ENCODE measurements around the gene GFAP. TPM values are rescaled to one million over a fixed set of nuclear protein-coding genes. Genes with fewer than 3 reads are reported as not detected.

The GFAP gene
- total RNA-seq, 2 experiments from 2014 or later: not detected

DNA sequence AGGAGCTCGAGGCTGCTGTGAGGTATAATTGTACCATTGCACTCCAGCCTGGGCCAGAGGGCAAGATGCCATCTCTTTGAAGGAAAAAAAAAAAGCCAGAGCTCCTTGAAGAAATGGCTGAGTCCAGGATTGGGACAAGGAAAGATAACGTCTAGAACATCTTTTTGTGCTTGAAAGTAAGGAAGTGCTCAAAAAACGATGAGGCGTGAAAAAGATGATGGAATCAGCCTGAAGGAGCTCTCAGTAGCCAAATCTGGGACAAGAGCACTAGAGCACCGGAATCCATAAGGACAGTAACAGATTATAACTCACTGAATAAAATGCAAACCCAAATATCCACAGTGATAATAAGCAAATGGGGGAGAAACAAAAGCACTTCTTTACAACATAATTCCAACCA, 38.2 kb downstream of the GFAP start:
- H3K36me3 Mint-ChIP-seq (ENCODE audit: low read depth): peaks cover 36% of the 10 kb centered on the region
- H3K9me3 Mint-ChIP-seq: no peaks in the 10 kb centered on the region
- no peaks in the 10 kb centered on the region for H3K4me1 Mint-ChIP-seq
- H3K27ac Mint-ChIP-seq: no peak overlapping the region
- DNase-seq: no peak
- POLR2A ChIA-PET: no interaction called here
- CTCF ChIA-PET: interaction anchor here (0.6 to 2.7 kb wide), 4 partner anchors 14 to 527 kb away, joined by 3 to 11 read pairs (median 4); no protein-coding TSS in a partner anchor
- no peaks in the 10 kb centered on the region for H3K27me3 Mint-ChIP-seq
- no peak overlapping the region for H3K4me3 Mint-ChIP-seq

DNA sequence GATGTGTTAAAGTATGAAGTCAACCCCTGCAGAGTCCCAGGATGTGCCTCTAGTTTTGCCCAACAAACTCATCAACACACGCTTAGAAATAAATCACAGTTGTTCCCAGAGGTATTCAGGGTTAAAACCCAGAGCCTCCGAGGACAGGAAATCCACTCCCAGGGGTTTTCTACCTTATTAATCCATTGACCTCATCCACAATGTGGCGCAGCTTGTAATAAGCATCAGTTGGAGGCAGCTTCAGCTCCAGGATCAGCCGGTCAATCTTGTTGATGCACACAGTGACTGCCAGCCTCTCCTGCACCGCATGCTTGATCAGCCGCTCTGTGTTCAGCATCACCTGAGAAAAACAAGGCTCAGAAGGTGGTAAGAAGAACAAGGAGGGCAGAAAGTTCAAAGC, 39.5 kb downstream of the GFAP start:
- H3K36me3 Mint-ChIP-seq (ENCODE audit: low read depth): peaks cover 42% of the 10 kb centered on the region

DNA sequence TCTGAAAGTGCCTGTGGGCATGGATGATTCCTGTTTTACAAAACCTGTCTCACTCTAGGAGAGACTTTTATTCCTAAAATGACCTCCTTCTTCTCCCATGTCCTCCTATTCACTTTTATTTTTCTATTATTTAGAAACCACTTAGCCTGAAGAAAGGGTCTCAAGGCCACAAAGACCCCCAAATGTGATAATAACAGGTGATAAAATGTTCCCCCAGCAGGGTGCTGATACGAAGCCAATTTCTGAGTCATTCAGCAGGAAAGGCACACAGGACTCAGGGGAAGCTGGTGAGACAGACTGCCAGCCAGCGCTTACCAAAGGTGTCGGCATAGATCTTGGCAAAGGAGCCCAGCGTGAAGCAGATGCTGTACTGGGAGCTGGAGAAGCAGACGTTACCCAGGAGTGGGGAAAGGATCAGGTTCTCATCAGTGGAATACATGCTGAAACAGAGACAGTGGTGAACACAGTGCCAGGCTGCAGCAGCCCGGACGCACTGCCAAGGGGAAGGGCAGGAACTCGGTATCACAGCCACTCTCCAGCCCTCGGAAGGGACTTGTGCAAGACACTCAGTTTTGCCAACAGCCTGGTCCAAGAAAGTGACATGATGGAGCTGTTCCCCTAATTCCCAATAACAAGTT, 43.0 kb downstream of the GFAP start:
- ChIA-PET POLR2A (no interaction called here), CTCF (interaction anchor here (0.6 kb wide), 1 partner anchor 12 kb away, joined by 3 read pairs; no protein-coding TSS in a partner anchor)
- H3K4me3 Mint-ChIP-seq: no peak overlapping the region
- no peaks in the 10 kb centered on the region for H3K9me3 Mint-ChIP-seq
- H3K27ac Mint-ChIP-seq: no peak overlapping the region
- no peak for DNase-seq
- no peaks in the 10 kb centered on the region for H3K4me1 Mint-ChIP-seq
- peaks cover 38% of the 10 kb centered on the region for H3K36me3 Mint-ChIP-seq (ENCODE audit: low read depth)
- no peaks in the 10 kb centered on the region for H3K27me3 Mint-ChIP-seq

More for the DNA sequence above, 39.5 kb downstream of the GFAP start:
- H3K4me3 Mint-ChIP-seq: no peak overlapping the region
- no peak for DNase-seq
- CTCF ChIA-PET: interaction anchor here (2.7 kb wide), 1 partner anchor 96 kb away, joined by 11 read pairs; no protein-coding TSS in a partner anchor
- H3K4me1 Mint-ChIP-seq: no peaks in the 10 kb centered on the region
- H3K27me3 Mint-ChIP-seq: no peaks in the 10 kb centered on the region
- POLR2A ChIA-PET: no interaction called here
- H3K9me3 Mint-ChIP-seq: no peaks in the 10 kb centered on the region
- H3K27ac Mint-ChIP-seq: no peak overlapping the region

DNA sequence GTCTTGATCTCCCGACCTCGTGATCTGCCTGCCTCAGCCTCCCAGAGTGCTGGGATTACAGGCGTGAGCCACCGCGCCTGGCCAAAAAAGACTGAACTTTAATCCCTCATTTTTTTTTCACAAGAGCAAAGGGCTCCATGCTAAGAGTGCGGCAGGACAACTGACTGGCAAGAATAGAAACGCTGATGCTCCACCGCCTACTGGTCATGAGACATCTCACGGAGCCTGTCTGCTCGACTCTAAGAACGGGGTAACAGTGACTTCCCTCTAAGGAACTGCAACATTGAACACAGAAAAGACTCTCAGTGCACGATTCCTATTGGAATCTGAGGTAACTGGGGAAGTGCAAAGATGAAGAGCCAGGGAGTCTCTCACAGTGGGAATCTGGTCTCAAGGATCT, 43.7 kb downstream of the GFAP start:
- Mint-ChIP-seq H3K27ac (no peak overlapping the region), H3K9me3 (no peaks in the 10 kb centered on the region), H3K4me3 (no peak overlapping the region), H3K27me3 (no peaks in the 10 kb centered on the region), H3K4me1 (no peaks in the 10 kb centered on the region), H3K36me3 (ENCODE audit: low read depth) (peaks cover 36% of the 10 kb centered on the region)
- ChIA-PET CTCF (interaction anchor here (0.7 kb wide), 1 partner anchor 311 kb away, joined by 4 read pairs; no protein-coding TSS in a partner anchor), POLR2A (no interaction called here)
- DNase-seq: no peak

DNA sequence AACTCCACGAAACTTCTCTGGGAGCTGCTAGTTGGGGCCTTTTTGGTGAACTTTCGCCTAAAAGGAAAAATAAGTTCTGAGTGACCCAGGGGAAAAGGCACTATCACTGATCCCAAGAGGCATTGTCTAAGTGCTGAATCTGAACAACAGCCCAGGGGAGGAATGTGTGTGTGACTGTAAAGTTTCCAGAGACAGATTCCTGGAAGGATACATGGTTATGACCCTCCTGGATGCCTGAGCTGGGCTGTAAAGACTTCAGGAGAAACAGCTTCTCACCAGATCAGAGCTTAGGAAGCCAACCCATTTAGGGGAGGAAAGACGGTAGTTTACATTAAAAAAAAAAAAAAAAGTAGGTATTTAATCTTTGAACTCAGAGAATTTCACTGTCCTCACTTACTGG, 47.5 kb downstream of the GFAP start:
- DNase-seq: no peak
- no peaks in the 10 kb centered on the region for H3K9me3 Mint-ChIP-seq
- H3K4me1 Mint-ChIP-seq: no peaks in the 10 kb centered on the region
- no peaks in the 10 kb centered on the region for H3K27me3 Mint-ChIP-seq
- ChIA-PET POLR2A (no interaction called here), CTCF (interaction anchor here (0.6 to 2.7 kb wide), 7 partner anchors 11 to 658 kb away, joined by 3 to 14 read pairs (median 4); no protein-coding TSS in a partner anchor)
- H3K27ac Mint-ChIP-seq: no peak overlapping the region
- H3K36me3 Mint-ChIP-seq (ENCODE audit: low read depth): peaks cover 41% of the 10 kb centered on the region
- H3K4me3 Mint-ChIP-seq: no peak overlapping the region

DNA sequence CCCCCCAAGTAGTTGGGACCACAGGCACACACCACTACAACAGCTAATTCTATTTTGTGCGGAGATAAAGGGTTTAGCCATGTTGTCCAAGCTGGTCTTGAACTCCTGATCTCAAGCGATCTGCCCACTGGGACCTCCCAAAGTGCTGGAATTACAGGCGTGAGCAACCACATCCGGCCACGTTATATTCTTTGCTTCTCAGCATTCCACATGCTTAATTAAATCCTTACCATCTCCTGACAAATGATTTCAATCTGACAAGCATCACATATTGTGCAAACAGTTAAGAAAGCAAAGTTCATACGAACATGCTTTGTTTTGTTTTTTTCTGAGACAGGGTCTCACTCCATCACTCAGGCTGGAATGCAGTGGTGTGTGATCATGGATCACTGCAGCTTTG, 49.4 kb downstream of the GFAP start:
- H3K27ac Mint-ChIP-seq: no peak overlapping the region
- peaks cover 39% of the 10 kb centered on the region for H3K36me3 Mint-ChIP-seq (ENCODE audit: low read depth)
- no peaks in the 10 kb centered on the region for H3K27me3 Mint-ChIP-seq
- CTCF ChIA-PET: interaction anchor here (1.0 to 4.2 kb wide), 5 partner anchors 9 to 94 kb away, joined by 3 to 23 read pairs (median 4); no protein-coding TSS in a partner anchor
- no peak overlapping the region for H3K4me3 Mint-ChIP-seq
- POLR2A ChIA-PET: interaction anchor here (0.7 kb wide), 1 partner anchor 91 kb away, joined by 3 read pairs; no protein-coding TSS in a partner anchor
- no peak for DNase-seq
- H3K4me1 Mint-ChIP-seq: no peaks in the 10 kb centered on the region
- no peaks in the 10 kb centered on the region for H3K9me3 Mint-ChIP-seq

DNA sequence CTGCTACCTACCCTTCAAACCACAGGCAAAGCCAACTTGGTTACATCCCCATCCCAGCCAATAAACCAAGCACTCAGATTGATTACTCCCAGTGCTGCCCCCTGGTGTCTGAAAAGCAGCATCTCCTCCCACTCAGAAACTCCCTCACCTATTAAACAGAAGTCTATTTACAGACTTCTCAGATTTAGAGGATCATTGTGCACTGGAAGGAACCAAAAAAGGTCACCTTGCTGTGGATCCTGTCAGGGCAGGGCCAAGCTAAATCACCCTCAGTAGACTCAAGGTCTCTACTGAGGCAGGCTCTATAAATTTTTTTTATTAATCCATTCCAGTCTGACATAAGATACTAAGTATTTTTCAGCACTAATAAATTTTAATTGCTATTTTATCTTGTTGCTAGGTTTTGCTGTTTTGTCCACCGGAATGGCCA, 50.1 kb downstream of the GFAP start:
- Mint-ChIP-seq H3K4me1 (no peaks in the 10 kb centered on the region), H3K36me3 (ENCODE audit: low read depth) (peaks cover 40% of the 10 kb centered on the region), H3K9me3 (no peaks in the 10 kb centered on the region), H3K4me3 (no peak overlapping the region), H3K27ac (no peak overlapping the region), H3K27me3 (no peaks in the 10 kb centered on the region)
- peak; percentile 85 for DNase-seq
- CTCF ChIA-PET: interaction anchor here (0.5 to 4.2 kb wide), 10 partner anchors 10 to 758 kb away, joined by 3 to 23 read pairs (median 3); partner anchors contain the start of gene ACBD4
- POLR2A ChIA-PET: no interaction called here

DNA sequence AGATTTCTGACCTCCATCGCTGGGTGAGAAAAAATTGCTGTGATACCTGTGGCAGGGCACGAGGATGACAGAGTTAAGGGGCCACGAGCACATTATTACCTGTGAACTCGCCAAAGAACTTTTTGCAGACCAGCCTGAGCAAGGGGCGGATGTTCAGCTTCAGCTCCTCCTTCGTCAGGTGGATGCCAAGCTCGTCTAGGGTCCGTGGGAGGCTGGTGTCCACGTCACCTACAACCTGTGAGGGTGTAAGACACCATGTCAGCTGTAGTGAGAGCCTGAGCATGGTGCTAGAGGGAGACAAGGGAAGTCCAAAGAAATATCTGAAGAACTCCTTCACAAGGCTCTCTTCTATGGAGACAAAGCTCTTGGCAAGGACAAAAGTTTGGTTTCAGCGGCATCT, 50.5 kb downstream of the GFAP start:
- H3K4me1 Mint-ChIP-seq: no peaks in the 10 kb centered on the region
- POLR2A ChIA-PET: no interaction called here
- CTCF ChIA-PET: interaction anchor here (0.5 to 4.2 kb wide), 10 partner anchors 9 to 758 kb away, joined by 3 to 23 read pairs (median 3); partner anchors contain the start of gene ACBD4
- no peak overlapping the region for H3K4me3 Mint-ChIP-seq
- no peak for DNase-seq
- H3K27me3 Mint-ChIP-seq: no peaks in the 10 kb centered on the region
- H3K9me3 Mint-ChIP-seq: no peaks in the 10 kb centered on the region
- H3K36me3 Mint-ChIP-seq (ENCODE audit: low read depth): peaks cover 43% of the 10 kb centered on the region
- H3K27ac Mint-ChIP-seq: no peak overlapping the region

DNA sequence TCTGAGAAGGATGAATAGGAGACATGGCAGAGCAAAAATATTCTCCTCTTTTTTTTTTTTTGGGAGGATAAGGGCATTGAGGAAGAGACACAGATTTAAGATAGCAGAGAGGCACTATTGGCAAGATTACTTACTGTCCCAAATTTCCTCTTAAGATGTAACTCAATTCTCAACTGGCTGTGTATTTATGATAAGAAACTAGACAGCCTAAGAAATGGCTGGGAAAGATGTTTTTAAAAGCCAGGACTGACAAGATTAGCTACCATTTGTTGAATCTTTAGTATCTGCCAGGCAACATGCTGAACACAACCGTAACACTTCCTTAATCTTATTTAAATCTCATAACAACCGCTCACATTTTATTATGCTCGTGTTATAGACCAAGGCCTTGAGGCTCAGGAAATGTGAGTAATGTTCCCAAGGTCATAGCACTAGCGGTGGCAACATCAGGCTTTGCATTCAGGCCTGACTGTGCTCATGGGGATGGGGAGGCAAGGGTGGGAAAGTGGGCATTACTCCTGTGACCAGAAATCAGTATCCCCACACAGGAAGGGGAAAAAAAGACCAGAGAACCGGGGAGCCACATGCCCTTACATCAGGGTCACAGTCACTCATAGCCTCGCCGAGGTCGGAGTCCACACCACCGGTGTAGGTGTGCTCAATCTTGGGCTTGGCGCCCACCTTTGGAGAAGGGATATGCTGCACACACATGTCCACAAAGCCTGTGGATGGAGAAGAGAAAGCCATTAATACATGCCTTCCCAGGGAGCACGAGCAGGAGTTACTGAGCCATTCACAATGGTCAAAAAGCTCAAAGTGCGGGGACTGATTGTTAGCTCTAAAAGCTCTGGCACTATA, 52.0 kb downstream of the GFAP start:
- ChIA-PET CTCF (interaction anchor here (0.6 to 4.2 kb wide), 5 partner anchors 30 to 1962 kb away, joined by 3 to 23 read pairs (median 6); no protein-coding TSS in a partner anchor), POLR2A (no interaction called here)
- H3K27ac Mint-ChIP-seq: no peak overlapping the region

DNA sequence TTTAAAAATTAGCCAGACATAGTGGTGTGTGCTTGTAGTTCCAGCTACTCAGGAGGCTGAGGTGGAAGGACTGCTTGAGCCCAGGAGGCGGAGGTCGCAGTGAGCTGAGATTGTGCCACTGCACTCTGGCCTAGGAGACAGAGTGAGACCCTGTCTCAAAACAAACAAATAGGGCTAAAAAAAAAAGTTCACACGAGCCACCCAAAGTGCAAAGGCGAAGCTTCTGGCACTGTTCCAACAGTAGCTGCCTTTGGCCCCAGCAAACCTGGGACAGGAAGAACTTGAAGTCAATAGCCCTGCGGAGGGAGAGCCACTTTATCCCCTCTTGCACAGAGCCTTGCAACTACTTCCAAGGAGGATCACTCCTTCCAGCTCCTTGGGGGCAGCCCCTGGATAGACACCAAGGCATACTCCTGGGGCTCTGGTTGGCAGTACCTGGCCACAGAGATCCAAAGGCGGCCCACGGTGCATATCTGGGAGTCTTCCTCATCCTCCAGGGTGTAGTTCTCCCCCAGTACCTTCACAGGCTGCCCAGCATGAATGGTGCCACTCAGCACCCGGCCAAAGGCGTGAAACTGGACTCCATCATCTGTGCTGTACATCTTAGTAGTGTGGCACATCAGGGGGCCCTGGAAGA, 52.9 kb downstream of the GFAP start:
- H3K9me3 Mint-ChIP-seq: no peaks in the 10 kb centered on the region
- no peaks in the 10 kb centered on the region for H3K27me3 Mint-ChIP-seq
- ChIA-PET POLR2A (no interaction called here), CTCF (interaction anchor here (0.6 to 4.2 kb wide), 7 partner anchors 8 to 1963 kb away, joined by 3 to 23 read pairs (median 4); no protein-coding TSS in a partner anchor)
- no peak overlapping the region for H3K4me3 Mint-ChIP-seq
- DNase-seq: no peak
- peaks cover 44% of the 10 kb centered on the region for H3K36me3 Mint-ChIP-seq (ENCODE audit: low read depth)
- H3K27ac Mint-ChIP-seq: no peak overlapping the region
- no peaks in the 10 kb centered on the region for H3K4me1 Mint-ChIP-seq

More for the DNA sequence above, 52.0 kb downstream of the GFAP start:
- Mint-ChIP-seq H3K4me3 (no peak overlapping the region), H3K27me3 (no peaks in the 10 kb centered on the region), H3K9me3 (no peaks in the 10 kb centered on the region), H3K4me1 (no peaks in the 10 kb centered on the region), H3K36me3 (ENCODE audit: low read depth) (peaks cover 49% of the 10 kb centered on the region)
- DNase-seq: no peak

DNA sequence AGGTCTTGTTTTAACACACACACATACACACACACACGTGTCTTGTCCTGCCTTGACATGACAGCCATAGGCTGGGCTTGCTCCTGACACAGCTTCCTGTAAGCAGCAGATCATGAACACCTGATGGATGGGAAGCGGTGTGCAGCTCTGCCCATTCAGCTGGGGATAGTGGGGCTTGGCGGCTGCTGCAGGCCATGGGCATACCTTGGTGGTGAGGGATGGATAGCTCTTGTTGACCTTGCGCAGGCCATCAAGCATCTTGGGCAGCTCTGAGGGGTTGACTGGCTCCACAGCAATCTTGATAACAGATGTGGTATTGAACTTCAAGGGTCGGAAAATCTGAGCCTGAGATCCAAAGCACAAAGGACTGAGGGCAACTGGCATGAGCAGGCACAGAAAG, 55.6 kb downstream of the GFAP start:
- Mint-ChIP-seq H3K9me3 (no peaks in the 10 kb centered on the region), H3K27me3 (no peaks in the 10 kb centered on the region), H3K4me1 (no peaks in the 10 kb centered on the region), H3K4me3 (no peak overlapping the region), H3K27ac (no peak overlapping the region), H3K36me3 (ENCODE audit: low read depth) (peaks cover 52% of the 10 kb centered on the region)
- no peak for DNase-seq
- POLR2A ChIA-PET: no interaction called here
- CTCF ChIA-PET: interaction anchor here (0.5 to 0.6 kb wide), 2 partner anchors 17 to 429 kb away, joined by 3 to 6 read pairs; no protein-coding TSS in a partner anchor

DNA sequence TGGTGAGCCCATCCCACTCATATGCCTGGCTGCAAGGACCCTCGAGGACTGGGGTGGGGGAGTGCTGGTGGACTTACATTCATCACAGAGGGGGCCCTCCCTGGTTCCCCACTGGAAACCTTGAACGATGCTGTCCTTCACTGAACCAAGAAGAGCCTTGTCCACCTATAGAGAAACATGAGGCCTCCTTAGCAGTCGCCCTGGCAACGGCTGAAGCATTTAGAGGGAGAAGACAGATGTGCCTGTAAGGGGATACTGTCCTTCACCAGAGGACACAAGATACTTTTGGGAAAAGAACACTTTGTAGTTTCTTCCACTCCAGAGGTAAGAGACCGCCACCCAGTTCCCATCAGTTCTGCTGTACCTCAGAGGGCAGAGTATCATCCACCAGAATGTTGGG, 61.1 kb downstream of the GFAP start:
- H3K27ac Mint-ChIP-seq: no peak overlapping the region
- no peaks in the 10 kb centered on the region for H3K27me3 Mint-ChIP-seq

More for the DNA sequence above, 61.1 kb downstream of the GFAP start:
- H3K36me3 Mint-ChIP-seq (ENCODE audit: low read depth): peaks cover 53% of the 10 kb centered on the region
- H3K4me3 Mint-ChIP-seq: no peak overlapping the region
- CTCF ChIA-PET: interaction anchor here (0.6 kb wide), 1 partner anchor 76 kb away, joined by 3 read pairs; no protein-coding TSS in a partner anchor
- POLR2A ChIA-PET: no interaction called here
- no peaks in the 10 kb centered on the region for H3K9me3 Mint-ChIP-seq
- DNase-seq: no peak
- no peaks in the 10 kb centered on the region for H3K4me1 Mint-ChIP-seq
